C4-2B (cell line): ENCODE data around the gene DDX27.

Experiments used
- H3K27ac ChIP-seq: fragments of 450-650 bp; 2 replicates; pipeline ENCODE4 v1.5.1; 2017
- ZFX ChIP-seq: fragments of 450-650 bp; IDR thresholded peaks from 2 replicates; pipeline ENCODE4 v1.6.1; 2017
- TF ChIP-seq, protein P1 (sequence below): fragments of 450-650 bp; conservative IDR thresholded peaks from 2 replicates; pipeline ENCODE4 v1.5.1; 2017; ENCODE audit warnings: mild to moderate bottlenecking

DDX27 gene

GRCh38 chr20:49267327-49267726 is 48.1 kb downstream of the DDX27 start:
- TF ChIP-seq, protein P1, sequence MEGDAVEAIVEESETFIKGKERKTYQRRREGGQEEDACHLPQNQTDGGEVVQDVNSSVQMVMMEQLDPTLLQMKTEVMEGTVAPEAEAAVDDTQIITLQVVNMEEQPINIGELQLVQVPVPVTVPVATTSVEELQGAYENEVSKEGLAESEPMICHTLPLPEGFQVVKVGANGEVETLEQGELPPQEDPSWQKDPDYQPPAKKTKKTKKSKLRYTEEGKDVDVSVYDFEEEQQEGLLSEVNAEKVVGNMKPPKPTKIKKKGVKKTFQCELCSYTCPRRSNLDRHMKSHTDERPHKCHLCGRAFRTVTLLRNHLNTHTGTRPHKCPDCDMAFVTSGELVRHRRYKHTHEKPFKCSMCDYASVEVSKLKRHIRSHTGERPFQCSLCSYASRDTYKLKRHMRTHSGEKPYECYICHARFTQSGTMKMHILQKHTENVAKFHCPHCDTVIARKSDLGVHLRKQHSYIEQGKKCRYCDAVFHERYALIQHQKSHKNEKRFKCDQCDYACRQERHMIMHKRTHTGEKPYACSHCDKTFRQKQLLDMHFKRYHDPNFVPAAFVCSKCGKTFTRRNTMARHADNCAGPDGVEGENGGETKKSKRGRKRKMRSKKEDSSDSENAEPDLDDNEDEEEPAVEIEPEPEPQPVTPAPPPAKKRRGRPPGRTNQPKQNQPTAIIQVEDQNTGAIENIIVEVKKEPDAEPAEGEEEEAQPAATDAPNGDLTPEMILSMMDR: no peak
- TF ChIP-seq ZFX: no peak
- H3K27ac ChIP-seq: no peak overlapping the region

GRCh38 chr20:49268600-49269365 is 49.6 kb downstream of the DDX27 start:
- TF ChIP-seq, protein P1: no peak
- TF ChIP-seq ZFX: no peak
- no peak overlapping the region; the same call in 1 of the 2 replicates for H3K27ac ChIP-seq

GRCh38 chr20:49270177-49270576 is 51.0 kb downstream of the DDX27 start:
- H3K27ac ChIP-seq: 0 out of 2 replicates have a peak overlapping the region, but pooled peaks have one; percentile 4
- TF ChIP-seq ZFX: no peak
- TF ChIP-seq, protein P1: no peak

DNA sequence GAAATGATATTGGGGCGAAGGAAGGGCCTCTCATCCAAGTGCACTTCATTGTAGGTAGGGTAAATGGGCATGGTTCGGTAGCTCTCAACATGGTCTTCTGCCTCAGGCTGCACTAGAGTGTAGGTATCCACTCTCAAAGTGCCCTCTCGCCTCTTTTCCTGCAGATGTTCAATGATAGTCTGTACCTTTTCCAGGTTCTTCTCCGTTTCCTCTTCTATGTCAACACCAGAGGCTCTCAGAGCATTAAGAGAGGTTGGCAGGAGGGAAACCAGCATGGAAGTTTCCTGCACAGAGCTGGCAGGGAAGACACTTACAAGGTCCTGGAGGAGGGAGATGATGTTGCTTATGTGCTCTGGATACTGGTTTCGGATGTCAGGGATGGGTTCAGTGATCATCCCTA is 51.5 kb downstream of the DDX27 start:
- TF ChIP-seq, protein P1: no peak
- no peak for TF ChIP-seq ZFX
- no peak overlapping the region for H3K27ac ChIP-seq

DNA sequence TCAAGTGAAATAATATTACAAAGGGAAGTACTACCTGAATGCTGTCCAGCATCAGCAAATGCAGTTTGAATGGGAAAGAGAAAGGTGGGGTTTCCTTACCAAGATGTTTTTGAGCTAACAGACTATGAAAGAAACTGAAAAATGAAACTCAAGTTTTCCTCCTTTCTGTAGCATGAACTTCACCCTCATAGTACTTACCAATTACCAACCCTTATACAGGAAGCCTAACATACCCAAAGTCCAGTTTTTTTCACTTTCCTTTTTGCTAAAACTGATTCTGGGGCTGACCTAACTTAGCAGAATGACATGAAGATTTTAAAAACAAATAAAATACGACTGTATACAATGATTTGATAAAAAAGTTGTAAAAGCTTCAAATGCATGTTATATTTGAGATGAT is 53.4 kb downstream of the DDX27 start:
- no peak for TF ChIP-seq ZFX
- TF ChIP-seq, protein P1: no peak
- no peak overlapping the region for H3K27ac ChIP-seq

- no peak overlapping the region for H3K27ac ChIP-seq
- TF ChIP-seq, protein P1: no peak
- no peak for TF ChIP-seq ZFX
Measured at GRCh38 chr20:49273696-49274277, 54.6 kb downstream of the DDX27 start.

DNA sequence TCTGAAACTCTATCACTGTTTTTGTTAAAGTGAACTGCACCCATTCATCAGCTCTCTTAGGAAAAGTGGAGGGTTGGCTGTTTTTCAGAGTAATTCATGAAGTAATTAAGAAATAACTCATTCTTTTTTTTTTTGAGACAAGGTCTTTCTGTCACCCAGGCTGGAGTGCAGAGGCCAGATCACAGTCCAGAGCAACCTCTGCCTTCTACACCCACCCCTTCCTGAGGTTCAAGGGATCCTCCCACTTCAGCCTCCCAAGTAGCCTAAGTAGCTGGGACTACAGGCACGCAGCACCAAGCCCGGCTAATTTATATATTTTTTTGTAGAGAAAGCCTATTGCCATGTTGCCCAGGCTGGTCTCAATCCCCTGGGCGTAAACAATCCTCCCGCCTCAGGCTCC is 56.0 kb downstream of the DDX27 start:
- TF ChIP-seq ZFX: no peak
- TF ChIP-seq, protein P1: no peak
- H3K27ac ChIP-seq: no peak overlapping the region
